ENCODE measurements around the gene SETD5. TPM values are rescaled to one million over a fixed set of nuclear protein-coding genes. Genes with fewer than 3 reads are reported as not detected.
A peak's percentile ranks its signal among the peaks of the same experiment; 100 is the strongest.
"Not testable (repeated sequence)": the region's sequence is repeated elsewhere in the genome, so short reads cannot be mapped to it uniquely, and the experiment has no call there.

SETD5 gene
- polyA plus RNA-seq, 3 donors: 103 to 165 (median 163) TPM

DNA sequence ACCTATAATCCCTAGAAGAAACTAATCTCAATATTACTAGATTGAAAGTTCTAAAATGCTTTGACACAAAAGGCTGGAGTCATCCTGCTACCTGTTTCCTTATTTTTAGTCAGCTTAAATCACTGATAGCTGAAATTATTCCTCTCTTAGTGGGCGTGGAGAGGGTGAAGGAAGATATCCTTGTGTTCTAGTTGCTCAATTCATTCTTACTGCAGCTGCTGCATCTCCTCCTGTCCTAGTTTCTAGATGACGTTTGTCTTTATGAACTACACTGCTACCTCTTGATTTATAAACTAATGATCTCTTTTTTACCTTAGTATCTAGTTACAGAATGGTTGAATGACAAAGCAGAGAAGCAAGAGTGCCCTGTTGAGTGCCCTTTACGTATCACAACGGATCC lies 50.7 kb downstream of the SETD5 start:
- DNase-seq: no peak

- DNase-seq: no peak
These were observed 51.2 kb downstream of the SETD5 start for GRCh38 chr3:9448643-9449042.

DNA sequence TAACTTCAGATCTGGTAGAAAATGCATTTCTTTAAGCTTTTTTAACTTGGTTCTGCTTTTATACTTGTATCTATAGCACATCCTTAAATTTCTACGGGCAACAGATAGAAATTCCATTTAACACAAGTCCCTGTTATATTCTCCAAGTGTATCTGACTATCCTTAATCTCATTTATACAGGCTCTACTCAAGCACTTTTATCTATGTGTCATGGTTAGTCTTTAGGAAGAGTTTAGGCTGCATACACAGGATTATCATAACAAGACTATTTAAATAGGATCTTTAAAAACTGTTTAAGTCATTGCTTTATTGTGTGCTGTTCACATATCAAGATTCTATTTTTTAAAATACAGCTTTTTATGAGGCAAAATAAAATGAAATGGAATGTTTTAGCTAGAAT lies 52.7 kb downstream of the SETD5 start:
- DNase-seq: no peak

DNA sequence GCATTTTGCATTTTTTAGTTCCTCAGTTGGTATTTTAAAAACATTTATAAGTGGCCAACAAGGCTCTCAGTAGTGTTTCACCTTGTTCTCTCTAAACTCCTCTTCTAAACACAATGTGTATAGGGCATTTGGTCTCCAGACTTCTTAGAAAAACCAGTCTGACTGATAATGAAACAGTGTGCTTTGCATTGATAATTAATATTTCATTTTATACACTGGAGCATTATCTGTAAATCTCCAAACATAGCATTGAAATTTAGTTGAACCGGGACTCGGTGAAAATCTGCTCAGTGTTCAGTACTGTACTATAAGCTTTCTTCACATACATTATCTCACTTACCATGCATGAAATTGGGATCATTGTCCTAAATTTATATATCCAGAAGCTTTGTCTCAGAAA lies 53.6 kb downstream of the SETD5 start:
- DNase-seq: no peak

GRCh38 chr3:9452417-9452816 lies 55.0 kb downstream of the SETD5 start:
- no peak for DNase-seq

GRCh38 chr3:9455596-9456131 lies 58.2 kb downstream of the SETD5 start:
- DNase-seq: no peak

DNA sequence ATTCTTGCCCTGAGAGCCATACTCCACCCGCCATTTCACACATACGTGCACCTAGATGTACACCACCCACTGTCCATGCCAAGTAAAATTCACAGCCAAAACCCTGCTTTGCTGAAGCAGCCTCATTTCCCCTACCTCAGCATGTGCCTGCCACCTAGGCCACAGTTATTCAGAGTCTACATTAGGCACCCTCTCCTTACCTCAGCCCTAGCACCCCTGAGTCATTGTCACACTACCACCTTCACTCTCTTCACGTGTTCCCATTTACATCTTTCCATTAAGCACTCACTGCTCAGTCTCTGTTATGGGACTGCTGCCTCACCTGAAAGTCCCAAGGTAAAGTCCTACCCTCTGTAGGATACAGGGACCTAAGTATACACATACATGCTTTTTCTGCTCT lies 70.0 kb downstream of the SETD5 start:
- DNase-seq: no peak

GRCh38 chr3:9468460-9468859 lies 71.0 kb downstream of the SETD5 start:
- no peak for DNase-seq

DNA sequence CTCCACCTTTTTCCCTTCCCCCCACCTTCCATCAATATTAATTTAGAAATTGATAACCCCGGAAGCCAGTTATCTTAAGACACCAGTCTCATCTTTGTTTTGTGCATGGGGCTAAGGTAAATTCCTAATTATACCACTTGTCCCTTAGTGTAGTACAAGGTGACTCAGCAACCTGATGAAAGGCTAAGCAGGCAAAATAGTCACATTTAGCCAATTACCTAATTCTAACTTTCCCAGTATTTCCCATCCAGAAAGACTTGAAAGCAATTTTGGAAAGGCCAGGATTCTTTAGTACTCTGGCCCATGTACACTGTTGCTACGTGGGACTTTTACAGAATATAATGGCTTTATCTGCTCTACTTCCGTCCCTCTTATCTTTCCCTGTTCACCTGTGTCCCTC lies 72.6 kb downstream of the SETD5 start:
- no peak for DNase-seq

DNA sequence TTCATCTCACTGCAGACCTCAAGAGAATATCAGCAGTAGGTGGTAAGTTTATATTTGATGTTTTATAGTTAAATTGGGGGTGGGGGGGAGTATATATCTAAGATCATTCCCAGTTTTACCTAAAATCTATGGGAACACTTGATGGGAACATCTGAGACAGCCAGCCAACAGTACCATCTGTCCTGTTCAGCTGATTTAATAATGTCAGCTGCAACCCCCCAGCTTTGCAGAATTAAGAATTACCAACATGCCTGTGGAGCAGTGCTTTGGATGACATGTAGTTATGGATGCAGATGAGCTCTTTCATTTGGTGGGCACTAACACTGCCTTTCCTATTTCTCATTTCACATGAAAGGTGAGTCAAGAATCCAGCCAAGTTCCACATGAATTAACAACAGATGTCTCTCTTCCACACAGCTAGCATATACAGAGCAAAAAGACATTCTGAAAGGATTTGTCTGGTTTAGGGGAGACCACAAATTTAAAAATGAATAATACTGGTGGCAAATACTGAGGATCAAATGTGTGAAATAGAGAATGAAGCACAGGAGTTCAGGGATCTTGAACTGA lies 76.2 kb downstream of the SETD5 start:
- DNase-seq: no peak

GRCh38 chr3:9474482-9474881 lies 77.1 kb downstream of the SETD5 start:
- no peak for DNase-seq

GRCh38 chr3:9476935-9477334 lies 79.5 kb downstream of the SETD5 start:
- DNase-seq: no peak

DNA sequence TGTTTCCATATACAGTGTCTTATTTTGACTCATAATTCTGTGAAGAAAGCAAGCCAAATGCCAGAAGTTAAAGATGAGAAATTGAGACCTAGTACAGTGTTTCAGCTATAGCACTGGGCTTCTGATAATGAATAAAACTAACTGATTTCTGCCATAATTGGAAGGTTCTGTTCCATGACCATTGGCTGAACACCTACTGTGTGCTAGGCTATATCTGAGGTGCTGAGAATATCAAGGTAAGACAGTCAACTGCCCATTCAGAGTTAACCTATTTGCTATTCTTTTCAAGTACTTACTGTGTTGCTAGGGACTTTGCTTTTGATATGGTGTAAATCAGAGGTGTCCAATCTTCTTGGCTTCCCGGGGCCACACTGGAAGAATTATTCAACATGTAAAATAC lies 82.8 kb downstream of the SETD5 start:
- no peak for DNase-seq

DNA sequence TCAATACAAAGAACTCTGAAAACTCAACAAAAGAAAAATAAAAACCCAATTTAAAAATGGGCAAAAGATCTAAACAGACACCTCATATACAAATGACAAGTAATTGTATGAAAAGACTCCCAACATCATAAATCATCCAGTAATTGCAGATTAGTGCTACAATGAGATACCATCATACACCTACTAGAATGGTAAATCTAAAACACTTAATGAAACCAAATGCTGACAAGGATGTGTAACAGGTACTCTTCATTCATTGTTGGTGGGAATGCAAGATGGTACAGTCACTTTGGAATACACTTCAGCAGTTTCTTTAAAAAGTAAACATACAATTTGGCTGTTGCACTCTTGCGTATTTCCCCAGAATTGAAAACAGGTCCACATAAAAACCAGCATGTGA lies 87.8 kb downstream of the SETD5 start:
- DNase-seq: no peak

DNA sequence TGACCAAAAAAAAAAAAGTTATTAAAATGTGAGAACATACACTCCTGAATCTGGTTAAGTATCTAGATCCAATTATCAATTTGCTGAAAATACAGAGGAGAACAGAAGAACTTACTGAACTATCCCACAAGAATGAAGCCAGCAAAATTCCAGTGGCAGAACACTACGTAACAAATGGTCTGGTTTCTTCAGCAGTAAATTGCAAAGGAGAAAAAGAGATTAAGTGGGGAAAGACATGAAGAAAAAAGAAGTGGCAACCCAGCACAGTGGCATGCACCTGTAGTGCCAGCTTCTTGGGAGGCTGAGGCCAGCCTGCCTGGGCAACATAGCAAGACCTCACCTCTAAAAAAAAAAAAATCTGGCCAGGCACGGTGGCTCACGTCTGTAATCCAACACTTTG lies 94.1 kb downstream of the SETD5 start:
- DNase-seq: no peak

- DNase-seq: not testable (repeated sequence)
These were observed 96.6 kb downstream of the SETD5 start for GRCh38 chr3:9494036-9494435.

GRCh38 chr3:9496893-9497292 lies 99.5 kb downstream of the SETD5 start:
- DNase-seq: no peak

GRCh38 chr3:9497821-9498565 lies 100.6 kb downstream of the SETD5 start:
- no peak for DNase-seq

GRCh38 chr3:9498781-9499180 lies 101.4 kb downstream of the SETD5 start:
- DNase-seq: no peak

GRCh38 chr3:9499455-9500107 lies 102.2 kb downstream of the SETD5 start:
- DNase-seq: no peak

GRCh38 chr3:9500108-9501050 lies 103.0 kb downstream of the SETD5 start:
- peak; percentile 56 for DNase-seq

- no peak for DNase-seq
These were observed 103.8 kb downstream of the SETD5 start for GRCh38 chr3:9501226-9501625.
